ENCODE measurements around the gene FXR2.

The FXR2 gene

GRCh38 chr17:7587420-7588151 lies 27.1 kb downstream of the FXR2 start:
- DNase-seq, result peak; percentile 92

- DNase-seq, result no peak
Measured at GRCh38 chr17:7586673-7587419, 27.9 kb downstream of the FXR2 start.

DNA sequence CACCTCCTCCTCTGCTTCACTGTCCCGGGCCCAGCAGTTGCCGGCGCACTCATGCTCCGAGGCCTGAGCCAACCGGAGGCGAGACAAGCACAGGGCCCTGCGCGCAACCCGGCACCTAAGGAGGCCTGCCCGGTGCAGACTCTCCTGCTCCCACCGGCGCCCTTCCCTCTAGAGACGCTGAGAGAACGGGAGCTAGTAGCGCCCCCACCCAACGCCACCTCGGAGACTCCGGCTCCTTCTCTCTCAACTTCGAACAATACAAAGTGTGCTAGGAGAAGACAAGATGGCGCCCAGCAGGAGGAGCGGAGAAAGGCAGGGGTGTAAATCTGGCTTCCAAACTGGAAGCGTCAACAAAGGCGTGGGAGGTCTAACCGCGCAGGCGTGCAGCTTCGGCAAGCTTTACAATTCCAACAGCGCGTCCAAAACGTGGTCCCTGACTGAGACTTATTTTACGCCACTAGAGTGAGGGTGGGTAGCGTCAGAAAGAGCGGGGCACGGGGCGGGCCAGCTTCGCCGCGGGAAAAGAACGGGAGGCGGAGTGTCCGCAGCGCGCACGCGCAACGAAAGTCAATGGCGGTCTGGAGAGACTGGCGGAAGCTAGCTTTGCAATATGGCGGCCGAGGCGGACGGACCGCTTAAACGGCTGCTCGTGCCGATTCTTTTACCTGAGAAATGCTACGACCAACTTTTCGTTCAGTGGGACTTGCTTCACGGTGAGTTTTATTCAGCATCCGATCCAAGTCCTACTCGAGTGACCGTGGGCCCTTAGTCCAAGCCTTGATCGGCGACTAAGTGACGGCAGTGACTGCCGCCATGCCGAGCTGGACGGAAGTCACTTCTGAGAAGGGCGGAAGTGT lies 31.2 kb downstream of the FXR2 start, which contains the start of gene MPDU1:
Gene MPDU1, plus strand, starts transcription at position 600 of the 857 bp plus-strand sequence. Its CDS starts 11 bp downstream, at position 611.
- peak; percentile 93 for DNase-seq

DNA sequence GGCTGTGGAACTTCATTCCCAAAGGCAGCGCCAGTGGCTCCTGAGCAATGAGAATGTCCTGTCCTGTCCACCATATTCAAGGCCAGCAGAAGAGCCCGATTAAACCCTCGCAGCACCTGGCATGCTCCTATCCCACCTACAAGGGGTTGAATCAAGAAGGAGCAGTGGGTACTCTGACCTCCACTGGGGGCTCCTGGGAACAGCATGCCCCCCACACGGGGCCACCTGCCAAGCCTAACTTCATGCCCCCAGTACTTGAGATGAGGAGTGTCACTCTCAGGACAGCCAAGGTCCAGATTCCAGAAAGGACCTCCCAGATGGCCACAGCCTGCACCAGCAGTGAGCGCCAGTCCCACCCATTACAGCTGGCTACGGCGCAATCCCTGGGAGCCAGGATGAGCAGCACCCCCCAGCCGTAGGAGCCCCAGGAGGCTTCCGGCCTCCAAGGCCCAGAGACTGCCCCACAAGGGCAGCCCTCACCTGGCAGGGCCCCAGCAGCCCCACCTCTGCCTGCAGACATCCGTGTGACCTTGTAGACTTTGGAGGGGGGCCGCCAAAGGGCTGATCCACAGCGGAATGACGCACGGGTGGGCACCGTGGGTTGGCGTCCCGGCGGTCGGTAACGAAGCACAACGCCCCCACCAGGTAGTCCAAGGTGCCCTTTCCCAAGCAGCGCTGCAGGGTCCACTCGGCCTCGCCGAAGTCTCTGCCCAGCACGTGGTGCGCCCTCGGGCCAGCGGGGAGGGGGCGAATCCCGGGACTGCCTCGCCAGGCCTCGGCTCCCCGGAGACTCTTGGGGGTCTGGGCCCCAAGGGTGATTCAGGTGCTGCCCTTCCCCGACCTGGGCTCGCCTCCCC lies 32.1 kb downstream of the FXR2 start:
- no peak for DNase-seq

DNA sequence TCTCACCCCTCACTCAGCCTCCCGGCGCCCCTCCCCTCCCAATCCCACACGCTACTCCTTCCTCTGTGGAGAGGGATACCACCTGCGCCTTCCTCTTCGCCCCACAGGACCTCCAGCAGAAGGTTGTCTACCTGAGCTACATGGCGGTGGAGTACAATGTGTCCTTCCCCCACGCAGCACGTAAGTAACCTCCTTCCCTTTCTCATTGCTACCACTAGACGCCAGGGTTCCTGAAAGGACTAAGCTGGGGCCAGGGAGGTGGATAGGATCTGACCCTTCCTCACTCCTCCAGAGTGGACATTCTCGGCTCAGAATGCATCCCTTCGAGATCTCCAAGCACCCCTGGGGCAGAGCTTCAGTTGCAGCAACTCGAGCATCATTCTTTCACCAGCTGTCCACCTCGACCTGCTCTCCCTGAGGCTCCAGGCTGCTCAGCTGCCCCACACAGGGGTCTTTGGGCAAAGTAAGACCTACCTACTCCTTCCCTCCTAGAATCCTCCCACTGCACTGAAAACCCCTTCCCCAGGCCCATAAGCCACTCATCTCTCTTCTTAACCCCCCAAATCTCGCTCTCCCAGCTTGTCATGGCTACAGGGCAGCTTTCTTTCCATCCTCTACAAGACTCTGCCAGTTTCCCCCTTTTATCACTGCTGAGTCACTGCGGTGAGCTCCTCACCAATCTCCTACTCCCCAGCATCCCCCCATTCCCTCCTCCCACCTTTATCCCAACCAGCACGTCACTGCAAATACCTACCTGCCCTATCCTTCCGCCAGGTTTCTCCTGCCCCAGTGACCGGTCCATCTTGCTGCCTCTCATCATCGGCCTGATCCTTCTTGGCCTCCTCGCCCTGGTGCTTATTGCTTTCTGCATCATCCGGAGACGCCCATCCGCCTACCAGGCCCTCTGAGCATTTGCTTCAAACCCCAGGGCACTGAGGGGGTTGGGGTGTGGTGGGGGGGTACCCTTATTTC lies 33.8 kb downstream of the FXR2 start:
- DNase-seq, result no peak

- no peak for DNase-seq
Measured at GRCh38 chr17:7579834-7580603, 34.7 kb downstream of the FXR2 start.

- peak; percentile 80 for DNase-seq
Measured at GRCh38 chr17:7579001-7579833, 35.5 kb downstream of the FXR2 start, which contains the start of gene CD68. CD68 (plus strand) TSS chr17:7579638; CDS start chr17:7579678, 40 bp downstream.

DNA sequence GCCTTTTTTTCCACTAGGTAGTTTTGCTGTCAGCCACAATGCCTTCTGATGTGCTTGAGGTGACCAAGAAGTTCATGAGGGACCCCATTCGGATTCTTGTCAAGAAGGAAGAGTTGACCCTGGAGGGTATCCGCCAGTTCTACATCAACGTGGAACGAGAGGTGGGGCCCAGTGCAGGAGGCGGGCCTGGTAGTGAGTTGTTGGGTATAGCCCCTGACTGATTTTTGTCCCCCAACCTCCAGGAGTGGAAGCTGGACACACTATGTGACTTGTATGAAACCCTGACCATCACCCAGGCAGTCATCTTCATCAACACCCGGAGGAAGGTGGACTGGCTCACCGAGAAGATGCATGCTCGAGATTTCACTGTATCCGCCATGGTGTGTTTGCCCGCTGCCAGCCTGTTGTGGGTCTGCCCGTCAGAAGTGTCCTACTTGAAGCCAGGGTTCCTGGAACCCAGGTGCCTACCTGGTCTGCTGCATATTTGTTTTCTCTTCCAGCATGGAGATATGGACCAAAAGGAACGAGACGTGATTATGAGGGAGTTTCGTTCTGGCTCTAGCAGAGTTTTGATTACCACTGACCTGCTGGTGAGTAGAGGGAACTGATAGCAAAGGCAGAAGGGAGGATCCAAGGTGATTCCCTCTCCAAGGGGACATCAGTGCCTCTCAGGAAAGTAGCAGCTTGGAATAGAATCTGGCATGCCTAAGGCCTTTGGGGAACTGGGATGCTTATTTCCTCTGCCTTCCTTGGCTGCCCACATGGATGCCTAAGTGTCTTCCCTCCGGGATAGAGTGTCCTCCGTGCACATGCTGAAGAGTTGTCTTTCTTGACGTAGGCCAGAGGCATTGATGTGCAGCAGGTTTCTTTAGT lies 37.1 kb downstream of the FXR2 start:
- DNase-seq, result no peak

- DNase-seq, result no peak
Measured at GRCh38 chr17:7576432-7576937, 38.2 kb downstream of the FXR2 start.

- DNase-seq, result no peak
Measured at GRCh38 chr17:7575959-7576358, 38.7 kb downstream of the FXR2 start.

DNA sequence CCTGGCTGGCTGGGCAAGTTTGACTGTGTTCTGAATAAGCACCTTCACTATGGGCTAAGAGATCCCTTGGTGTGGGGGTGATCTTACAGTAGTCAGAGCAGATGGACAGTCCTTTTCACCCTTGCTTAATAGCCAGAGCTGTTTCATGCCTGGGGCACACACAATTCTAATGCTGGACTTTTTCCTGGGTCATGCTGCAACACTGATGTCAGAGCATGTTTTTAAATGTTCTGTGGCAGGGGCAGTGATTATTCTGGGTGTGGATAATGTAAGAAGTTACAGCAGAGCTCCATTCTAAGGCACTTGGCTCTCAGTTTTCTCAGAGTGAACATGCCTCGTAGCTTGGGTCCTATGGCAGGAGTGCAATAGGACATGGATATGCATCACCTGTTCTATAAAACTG lies 39.2 kb downstream of the FXR2 start:
- DNase-seq, result no peak

DNA sequence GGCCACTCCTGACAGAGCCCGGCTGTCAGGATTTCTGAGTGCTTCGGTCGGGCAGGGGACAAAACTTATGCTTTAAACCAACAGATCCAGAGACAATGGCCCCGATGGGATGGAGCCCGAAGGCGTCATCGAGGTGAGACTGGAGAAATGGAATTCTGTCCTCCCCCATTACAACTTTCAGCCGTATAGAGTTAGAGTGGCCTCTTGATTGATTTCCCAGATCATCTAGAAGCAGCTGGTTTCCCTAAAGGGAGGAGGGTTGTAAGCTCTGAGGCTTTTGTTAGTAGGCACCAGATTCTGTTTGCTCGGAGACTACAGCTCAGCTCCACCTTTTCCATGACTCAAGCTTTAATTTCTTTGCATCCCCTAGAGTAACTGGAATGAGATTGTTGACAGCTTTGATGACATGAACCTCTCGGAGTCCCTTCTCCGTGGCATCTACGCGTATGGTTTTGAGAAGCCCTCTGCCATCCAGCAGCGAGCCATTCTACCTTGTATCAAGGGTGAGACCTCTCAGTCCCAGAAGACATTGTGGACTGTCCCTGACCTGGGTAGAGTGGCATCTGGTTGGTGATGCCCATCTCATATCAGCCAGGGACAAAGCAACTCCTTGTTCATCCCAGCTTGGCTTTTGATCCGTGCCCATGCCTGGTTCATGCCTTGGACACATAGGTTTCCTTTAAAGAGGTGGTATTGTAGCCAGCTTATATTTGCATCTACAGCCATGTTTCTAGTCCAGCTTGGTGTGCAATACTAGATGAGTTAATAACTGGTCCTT lies 40.3 kb downstream of the FXR2 start:
- no peak for DNase-seq

DNA sequence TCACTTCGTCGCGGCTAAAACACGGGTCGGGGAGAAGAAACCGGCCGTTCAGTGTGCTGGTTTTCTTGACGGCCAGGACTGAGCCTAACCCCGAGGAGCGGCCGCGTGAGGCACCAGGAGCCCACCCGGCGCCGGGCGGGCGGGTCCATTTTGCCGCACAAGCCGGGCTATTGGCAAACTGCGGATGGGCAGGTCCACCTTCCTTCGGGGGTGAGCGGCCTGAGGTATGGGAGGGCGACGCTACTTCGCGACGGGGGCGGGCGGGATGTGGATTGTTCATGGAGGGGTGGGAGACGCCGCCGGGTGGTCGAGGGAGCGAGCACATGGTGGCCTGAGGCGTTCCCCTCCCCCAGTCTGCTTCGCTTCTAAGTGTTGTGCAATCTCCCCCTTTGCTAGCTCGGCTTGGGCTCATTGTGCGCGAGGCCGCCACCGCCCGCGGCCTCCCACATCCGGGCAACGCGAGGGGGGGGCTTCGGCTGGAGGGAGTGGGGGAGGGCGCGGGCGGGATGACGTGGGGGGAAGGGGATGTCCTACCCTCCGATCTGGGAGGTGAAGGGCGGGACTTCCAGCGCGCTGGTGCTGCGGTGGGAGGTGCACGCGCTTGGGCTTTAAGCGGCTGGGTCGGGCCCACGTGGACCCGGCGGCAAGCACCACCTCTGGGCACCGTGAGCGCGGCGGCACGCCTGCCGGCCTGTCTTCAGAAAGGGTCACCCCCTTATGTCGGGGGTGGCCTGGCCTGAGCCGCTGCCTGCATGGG lies 41.2 kb downstream of the FXR2 start:
- DNase-seq, result no peak

- peak; percentile 99 for DNase-seq
Measured at GRCh38 chr17:7572588-7573323, 41.9 kb downstream of the FXR2 start.

GRCh38 chr17:7572338-7572587 lies 42.4 kb downstream of the FXR2 start:
- DNase-seq, result no peak

DNA sequence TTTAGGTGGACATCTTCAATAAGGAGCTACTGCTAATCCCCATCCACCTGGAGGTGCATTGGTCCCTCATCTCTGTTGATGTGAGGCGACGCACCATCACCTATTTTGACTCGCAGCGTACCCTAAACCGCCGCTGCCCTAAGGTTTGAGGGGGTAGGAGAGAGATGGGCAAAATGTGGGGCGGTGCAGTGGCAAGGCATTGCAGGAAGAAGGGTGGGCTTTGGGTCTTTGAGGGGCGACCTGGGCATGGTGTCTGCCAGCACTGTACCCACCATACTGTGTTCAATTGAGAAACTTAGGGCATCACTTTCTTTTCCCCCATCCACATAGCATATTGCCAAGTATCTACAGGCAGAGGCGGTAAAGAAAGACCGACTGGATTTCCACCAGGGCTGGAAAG lies 44.3 kb downstream of the FXR2 start:
- DNase-seq, result no peak

Measured in amniotic stem cell (primary cell).